ENCODE measurements around the gene NF1. TPM values are rescaled to one million over a fixed set of nuclear protein-coding genes. Genes with fewer than 3 reads are reported as not detected.
"Not testable (repeated sequence)": the region's sequence is repeated elsewhere in the genome, so short reads cannot be mapped to it uniquely, and the experiment has no call there.

NF1 gene
- total RNA-seq, 1 donor from 2014 or later: 65.0 TPM

- no peak for DNase-seq (ENCODE audit: low spot score)
Measured at GRCh38 chr17:31327534-31328159, 232.9 kb downstream of the NF1 start.

GRCh38 chr17:31328160-31328535 is 233.4 kb downstream of the NF1 start:
- no peak for DNase-seq (ENCODE audit: low spot score)

- no peak for DNase-seq (ENCODE audit: low spot score)
Measured at GRCh38 chr17:31329221-31329620, 234.4 kb downstream of the NF1 start.

GRCh38 chr17:31339906-31340661 is 245.3 kb downstream of the NF1 start:
- DNase-seq (ENCODE audit: low spot score): peak; percentile 28

- DNase-seq (ENCODE audit: low spot score): not testable (repeated sequence)
Measured at GRCh38 chr17:31345191-31345747, 250.5 kb downstream of the NF1 start.

GRCh38 chr17:31349454-31349853 is 254.7 kb downstream of the NF1 start:
- DNase-seq (ENCODE audit: low spot score): no peak

GRCh38 chr17:31355935-31356334 is 261.2 kb downstream of the NF1 start:
- no peak for DNase-seq (ENCODE audit: low spot score)

- no peak for DNase-seq (ENCODE audit: low spot score)
Measured at GRCh38 chr17:31357091-31357490, 262.3 kb downstream of the NF1 start.

GRCh38 chr17:31357839-31358394 is 263.1 kb downstream of the NF1 start:
- no peak for DNase-seq (ENCODE audit: low spot score)

GRCh38 chr17:31364012-31364411 is 269.2 kb downstream of the NF1 start:
- DNase-seq (ENCODE audit: low spot score): no peak

GRCh38 chr17:31366088-31366487 is 271.3 kb downstream of the NF1 start:
- no peak for DNase-seq (ENCODE audit: low spot score)

GRCh38 chr17:31369266-31369665 is 274.5 kb downstream of the NF1 start:
- no peak for DNase-seq (ENCODE audit: low spot score)

- DNase-seq (ENCODE audit: low spot score): no peak
Measured at GRCh38 chr17:31371511-31372097, 276.8 kb downstream of the NF1 start.

- DNase-seq (ENCODE audit: low spot score): peak; percentile 44
Measured at GRCh38 chr17:31373150-31374093, 278.6 kb downstream of the NF1 start.

- no peak for DNase-seq (ENCODE audit: low spot score)
Measured at GRCh38 chr17:31374094-31374447, 279.3 kb downstream of the NF1 start.

- no peak for DNase-seq (ENCODE audit: low spot score)
Measured at GRCh38 chr17:31374503-31374902, 279.7 kb downstream of the NF1 start.

GRCh38 chr17:31378638-31379037 is 283.9 kb downstream of the NF1 start:
- no peak for DNase-seq (ENCODE audit: low spot score)

- DNase-seq (ENCODE audit: low spot score): no peak
Measured at GRCh38 chr17:31379597-31380205, 284.9 kb downstream of the NF1 start.

- DNase-seq (ENCODE audit: low spot score): no peak
Measured at GRCh38 chr17:31381165-31381668, 286.4 kb downstream of the NF1 start.

- DNase-seq (ENCODE audit: low spot score): not testable (repeated sequence)
Measured at GRCh38 chr17:31382668-31383275, 288.0 kb downstream of the NF1 start.

Measured in umbilical cord (tissue), 2 donors.